GM19468 (cell line): ENCODE measurements around the gene JAG1.

Source experiments
- ATAC-seq: cut with Tn5 transposase; IDR thresholded peaks from one replicate; pipeline ENCODE4 v1.9.1; 2021; ENCODE audit warnings: mild to moderate bottlenecking, moderate library complexity, moderate number of reproducible peaks; ENCODE audit not compliant: unreplicated experiment; ENCODE audit errors: extremely low read depth

JAG1 gene

GRCh38 chr20:10641467-10641866, 32.3 kb downstream of the JAG1 start:
- ATAC-seq, result no peak

- ATAC-seq, result no peak
Observed at GRCh38 chr20:10640897-10641296, 32.9 kb downstream of the JAG1 start.

- ATAC-seq, result no peak
Observed at GRCh38 chr20:10639737-10640556, 33.9 kb downstream of the JAG1 start.

GRCh38 chr20:10639077-10639736, 34.6 kb downstream of the JAG1 start:
- no peak for ATAC-seq

DNA sequence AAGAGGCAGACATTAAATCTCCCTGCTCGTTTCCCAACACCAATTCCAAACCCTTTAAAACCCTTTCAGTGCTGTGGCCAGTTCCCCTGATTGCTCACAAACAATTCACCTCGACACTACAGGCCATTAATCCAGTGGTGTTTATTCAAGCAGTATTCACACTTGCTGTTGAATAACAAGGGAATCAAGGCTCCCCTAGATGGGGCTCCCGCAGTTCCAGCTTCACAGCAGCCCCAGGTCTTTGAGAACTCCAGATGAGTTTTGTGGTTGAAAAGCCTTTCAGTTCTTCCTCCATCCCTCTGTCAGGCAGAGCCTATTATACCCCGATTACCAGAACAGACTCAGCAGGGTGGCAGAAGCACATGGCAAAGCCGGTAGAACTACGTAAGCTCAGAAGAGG, 36.2 kb downstream of the JAG1 start:
- no peak for ATAC-seq

DNA sequence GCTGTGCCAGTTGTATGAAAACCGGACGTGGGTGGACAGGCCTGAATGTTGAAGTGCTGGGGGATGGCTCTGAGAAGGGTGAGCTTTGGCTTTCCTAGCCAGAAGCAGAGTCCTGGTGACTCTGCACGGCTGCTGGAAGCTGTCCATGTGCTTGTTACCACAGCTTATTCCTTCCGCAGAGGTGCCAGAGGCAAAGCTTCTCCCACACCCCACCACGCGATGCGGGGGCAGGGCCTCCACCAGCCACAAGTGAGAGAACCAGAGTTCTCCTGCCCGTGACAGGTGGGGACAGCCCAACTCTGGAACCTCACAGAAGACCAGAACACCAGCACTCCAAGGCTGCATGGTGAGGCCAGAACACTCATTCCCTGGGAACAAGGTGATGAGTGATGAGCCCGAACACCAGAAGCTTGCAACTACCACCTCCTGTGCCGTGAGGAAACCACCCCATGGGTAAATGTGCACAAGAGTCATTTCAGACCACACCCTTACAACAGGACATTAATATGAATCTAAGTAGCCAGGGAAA, 36.7 kb downstream of the JAG1 start:
- ATAC-seq, result no peak

DNA sequence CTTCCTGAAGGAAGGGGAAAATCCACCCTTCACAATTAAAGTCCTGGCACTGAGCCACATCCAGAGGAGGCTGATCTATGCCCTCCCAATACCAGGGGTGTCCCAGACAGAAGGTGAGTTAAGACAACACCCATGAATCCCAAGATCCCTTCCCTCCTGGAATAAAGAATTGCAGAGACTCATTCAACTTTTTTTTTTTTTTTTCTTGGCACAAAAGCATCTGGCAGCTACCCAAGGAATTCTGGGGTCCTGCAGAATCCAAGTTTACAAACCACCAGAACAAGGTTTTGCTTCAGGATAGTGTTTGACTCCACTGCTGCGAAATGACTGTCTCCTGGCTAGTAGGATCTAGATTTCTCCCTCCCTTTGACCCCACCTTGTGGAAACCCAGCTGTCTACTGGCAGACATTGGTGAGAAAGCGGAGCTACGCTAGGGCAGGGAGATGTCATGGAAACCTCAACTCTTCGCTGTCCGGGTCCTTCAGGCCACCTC, 37.4 kb downstream of the JAG1 start:
- no peak for ATAC-seq

- no peak for ATAC-seq
Observed at GRCh38 chr20:10635476-10636208, 38.2 kb downstream of the JAG1 start.

GRCh38 chr20:10634683-10635411, 39.0 kb downstream of the JAG1 start:
- no peak for ATAC-seq

- ATAC-seq, result no peak
Observed at GRCh38 chr20:10634211-10634610, 39.6 kb downstream of the JAG1 start.

DNA sequence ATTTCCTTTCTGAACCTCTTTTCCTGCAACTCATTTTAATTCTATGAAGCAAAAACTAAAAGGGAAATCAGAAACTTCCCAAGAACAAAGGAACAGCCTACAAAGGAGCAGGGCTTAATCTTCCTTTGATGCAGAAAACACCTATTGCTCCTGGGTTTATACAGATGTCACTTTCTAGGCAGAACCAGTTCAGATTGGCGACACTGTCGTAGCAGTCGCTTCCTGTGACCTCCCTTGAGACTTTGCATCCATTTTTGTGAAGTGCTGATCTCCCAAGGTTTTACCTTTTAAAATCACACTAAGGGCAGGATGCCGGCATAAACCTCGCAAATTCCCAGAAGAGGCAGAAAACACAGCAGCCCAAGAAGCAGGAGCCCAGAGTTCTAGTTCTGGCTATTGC, 40.1 kb downstream of the JAG1 start:
- no peak for ATAC-seq

GRCh38 chr20:10632721-10633509, 40.9 kb downstream of the JAG1 start:
- ATAC-seq, result no peak

DNA sequence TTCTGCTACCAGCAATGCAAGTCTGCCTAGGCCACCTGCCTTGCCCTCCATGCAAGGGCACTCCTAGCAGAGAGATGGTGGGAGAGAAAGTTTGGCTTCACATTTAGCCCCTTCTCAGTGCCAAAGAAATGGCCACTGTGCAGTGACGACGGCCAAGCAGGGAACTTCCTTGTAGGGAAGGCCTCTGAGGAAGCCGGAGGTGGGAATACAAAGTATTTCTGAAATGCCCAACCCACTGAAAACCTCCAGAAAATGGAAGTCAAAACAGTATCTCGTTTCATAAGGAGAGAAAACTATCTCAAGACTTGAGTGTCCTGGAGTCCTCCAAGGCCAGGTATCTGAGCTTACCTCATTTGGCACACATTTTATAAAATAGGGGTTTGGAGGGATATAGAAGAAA, 42.7 kb downstream of the JAG1 start:
- ATAC-seq, result no peak

DNA sequence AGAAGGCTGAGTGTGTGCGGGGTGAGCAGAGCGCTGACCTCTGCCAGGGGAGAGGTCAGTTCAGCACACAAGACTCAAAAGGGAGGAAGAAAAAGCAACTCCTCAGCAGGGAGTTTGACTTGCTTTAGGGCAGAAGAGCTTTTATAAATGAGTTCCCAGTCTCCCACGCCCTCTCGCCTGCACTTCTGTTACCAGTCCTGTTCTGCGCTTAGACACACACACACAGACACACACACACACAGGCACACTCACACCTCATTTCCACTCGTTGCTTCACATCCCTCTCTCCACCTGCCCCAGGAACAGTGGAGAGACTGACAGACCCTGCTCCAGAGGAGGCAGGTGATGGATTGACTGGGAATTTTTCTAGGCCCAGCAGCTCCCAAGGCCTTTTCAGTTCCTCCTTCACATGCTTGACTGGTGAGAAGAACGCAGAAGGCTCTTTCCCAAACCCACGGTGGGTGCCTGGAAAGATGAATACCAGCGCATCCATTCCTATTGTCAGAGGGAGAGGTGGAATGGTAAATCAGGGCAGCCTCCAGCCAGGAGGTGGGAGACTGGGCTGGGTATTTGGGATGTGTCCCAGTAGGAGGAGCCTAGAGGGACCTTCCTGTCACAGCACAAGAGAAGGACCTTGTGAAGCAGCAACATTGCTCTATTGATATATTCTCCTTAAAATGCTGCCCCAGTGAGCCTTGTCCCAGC, 43.7 kb downstream of the JAG1 start:
- no peak for ATAC-seq

DNA sequence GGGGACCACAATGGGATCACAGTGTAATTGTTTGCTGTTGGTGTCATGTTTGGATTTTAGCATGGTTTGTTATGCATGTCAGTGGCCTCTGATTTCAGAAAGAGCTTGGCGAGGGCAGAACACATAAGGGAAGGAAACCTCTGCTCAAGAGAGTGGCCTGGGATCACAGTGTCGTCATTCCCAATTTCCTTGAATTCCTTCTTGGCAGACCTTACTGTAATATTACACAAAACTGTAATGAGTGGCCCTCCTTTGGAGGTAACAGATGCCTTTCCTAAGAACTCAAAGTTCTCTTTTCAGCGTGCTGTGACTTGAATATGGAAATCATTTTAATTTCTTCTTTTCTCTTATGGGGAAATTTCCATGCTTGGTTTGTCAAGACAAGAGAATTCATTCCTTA, 46.9 kb downstream of the JAG1 start:
- no peak for ATAC-seq

GRCh38 chr20:10625641-10626040, 48.2 kb downstream of the JAG1 start:
- no peak for ATAC-seq

DNA sequence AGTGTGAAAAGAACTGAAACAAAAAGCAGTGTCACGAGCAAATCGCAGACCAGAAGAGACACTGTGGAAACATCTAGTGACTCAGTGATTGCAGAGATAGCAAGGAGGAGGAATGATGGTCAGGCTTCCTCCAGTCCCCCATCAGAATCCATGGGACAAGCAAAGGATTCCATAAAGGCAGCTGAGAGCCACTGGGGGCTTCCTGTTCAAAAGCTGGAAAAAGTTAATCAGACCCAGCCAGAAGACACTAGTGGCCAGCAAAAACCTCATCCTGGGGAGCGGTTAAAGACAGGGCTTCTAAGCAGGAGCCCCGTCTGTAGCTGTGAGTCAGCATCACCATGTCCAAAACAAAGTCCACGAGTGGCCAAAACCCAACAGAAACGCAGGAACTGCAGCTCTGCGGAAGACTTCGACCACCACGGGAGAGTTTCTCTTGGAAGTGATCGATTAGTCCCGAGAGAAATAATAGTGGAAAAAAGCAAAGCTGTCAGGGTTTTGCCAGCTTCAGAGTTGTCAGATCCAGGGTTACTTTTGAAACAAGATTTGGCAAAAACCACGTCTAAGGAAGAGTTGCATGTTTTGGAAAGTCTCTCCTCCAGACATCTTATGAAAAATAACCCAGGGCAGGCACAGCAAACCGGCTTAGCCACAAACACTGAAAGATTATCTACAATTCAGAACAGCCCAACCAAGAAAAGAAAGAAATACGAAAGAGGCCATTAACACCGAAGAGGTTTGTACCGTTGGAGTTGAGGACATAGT, 51.0 kb downstream of the JAG1 start:
- ATAC-seq, result no peak

- ATAC-seq, result no peak
Observed at GRCh38 chr20:10621149-10621548, 52.6 kb downstream of the JAG1 start.
